H9 (cell line): Measurements from ENCODE around the gene CRIP2. TPM values are rescaled to one million over a fixed set of nuclear protein-coding genes. Genes with fewer than 3 reads are reported as not detected.

Experiments used
- DNase-seq: peaks from one replicate; pipeline ENCODE4 v3.0.0-alpha.2; 2017
- H2AFZ ChIP-seq: one replicate; pipeline ENCODE4 v1.6.1; 2013; ENCODE audit warnings: mild to moderate bottlenecking, low read length, control low read depth, moderate library complexity
- H2AK5ac ChIP-seq: 2 replicates; pipeline ENCODE4 v1.6.1; 2013; ENCODE audit warnings: low read length, control low read depth, mixed read lengths; ENCODE audit not compliant: insufficient read length
- H2BK120ac ChIP-seq: one replicate; pipeline ENCODE4 v1.6.1; 2013; ENCODE audit warnings: low read depth, mild to moderate bottlenecking, low read length, control low read depth, inconsistent platforms; ENCODE audit not compliant: poor library complexity, severe bottlenecking
- H2BK12ac ChIP-seq: 2 replicates; pipeline ENCODE4 v1.6.1; 2013; ENCODE audit warnings: low read length, control low read depth, mixed read lengths, low read depth; ENCODE audit not compliant: insufficient read length
- H2BK15ac ChIP-seq: 2 replicates; pipeline ENCODE4 v1.6.1; 2013; ENCODE audit warnings: low read depth, low read length, control low read depth
- H2BK20ac ChIP-seq: one replicate; pipeline ENCODE4 v1.6.1; 2013; ENCODE audit warnings: low read depth, mild to moderate bottlenecking, low read length, control low read depth, inconsistent platforms; ENCODE audit not compliant: poor library complexity, severe bottlenecking
- H2BK5ac ChIP-seq: 2 replicates; pipeline ENCODE4 v1.6.1; 2013; ENCODE audit warnings: low read length, control low read depth, mixed read lengths; ENCODE audit not compliant: insufficient read length
- H3K14ac ChIP-seq: 2 replicates; pipeline ENCODE4 v1.6.1; 2013; ENCODE audit warnings: low read length, control low read depth; ENCODE audit not compliant: insufficient read depth
- H3K18ac ChIP-seq: 2 replicates; pipeline ENCODE4 v1.6.1; 2013; ENCODE audit warnings: low read depth, mild to moderate bottlenecking, mixed read lengths, low read length, control low read depth; ENCODE audit not compliant: insufficient read length
- H3K23ac ChIP-seq: 2 replicates; pipeline ENCODE4 v1.6.1; 2013; ENCODE audit warnings: low read length, control low read depth, mixed read lengths, low read depth; ENCODE audit not compliant: insufficient read length
- H3K23me2 ChIP-seq: 2 replicates; pipeline ENCODE4 v1.6.1; 2013; ENCODE audit warnings: low read depth, mild to moderate bottlenecking, mixed read lengths, low read length, control low read depth; ENCODE audit not compliant: insufficient read length, poor library complexity, severe bottlenecking
- H3K27ac ChIP-seq: 2 replicates; pipeline ENCODE4 v1.5.1; 2013; ENCODE audit warnings: low read length, control low read depth, mixed read lengths, low read depth; ENCODE audit not compliant: insufficient read length
- H3K27me3 ChIP-seq: 2 replicates; pipeline ENCODE4 v1.6.1; 2013; ENCODE audit warnings: low read length, control low read depth, inconsistent platforms; ENCODE audit not compliant: insufficient read depth
- H3K4ac ChIP-seq: 2 replicates; pipeline ENCODE4 v1.6.1; 2013; ENCODE audit warnings: low read depth, mild to moderate bottlenecking, control low read depth, inconsistent platforms, low read length, moderate library complexity
- H3K4me1 ChIP-seq: 2 replicates; pipeline ENCODE4 v1.6.1; 2013; ENCODE audit warnings: low read length, control low read depth, inconsistent platforms; ENCODE audit not compliant: insufficient read depth
- H3K4me2 ChIP-seq: 2 replicates; pipeline ENCODE4 v1.6.1; 2013; ENCODE audit warnings: low read length, control low read depth, mixed read lengths; ENCODE audit not compliant: insufficient read length, insufficient read depth
- H3K56ac ChIP-seq: 2 replicates; pipeline ENCODE4 v1.6.1; 2013; ENCODE audit warnings: low read depth, mild to moderate bottlenecking, mixed read lengths, low read length, control low read depth; ENCODE audit not compliant: insufficient read length
- H3K79me1 ChIP-seq: 2 replicates; pipeline ENCODE4 v1.6.1; 2013; ENCODE audit warnings: low read depth, mild to moderate bottlenecking, moderate library complexity, low read length, control low read depth, inconsistent platforms; ENCODE audit not compliant: insufficient read depth, poor library complexity, severe bottlenecking
- H3K79me2 ChIP-seq: 2 replicates; pipeline ENCODE4 v1.6.1; 2013; ENCODE audit warnings: low read length, control low read depth, inconsistent platforms; ENCODE audit not compliant: insufficient read depth
- H3K9ac ChIP-seq: 2 replicates; pipeline ENCODE4 v1.6.1; 2013; ENCODE audit warnings: low read length, control low read depth, mixed read lengths; ENCODE audit not compliant: insufficient read length; ENCODE audit errors: extremely low read depth
- H3K9me3 ChIP-seq: one replicate; pipeline ENCODE4 v1.6.1; 2013; ENCODE audit warnings: low read depth, low read length, inconsistent platforms; ENCODE audit not compliant: control insufficient read depth
- H3T11ph ChIP-seq: one replicate; pipeline ENCODE4 v1.6.1; 2013; ENCODE audit warnings: mild to moderate bottlenecking, low read length, control low read depth, inconsistent platforms
- H4K20me1 ChIP-seq: one replicate; pipeline ENCODE4 v1.6.1; 2013; ENCODE audit not compliant: control insufficient read depth, insufficient read length, insufficient read depth
- H4K5ac ChIP-seq: 2 replicates; pipeline ENCODE4 v1.6.1; 2013; ENCODE audit warnings: low read depth, mild to moderate bottlenecking, mixed read lengths, low read length, control low read depth; ENCODE audit not compliant: insufficient read length
- H4K8ac ChIP-seq: replicated peaks from 2 replicates; pipeline ENCODE4 v1.6.1; 2013; ENCODE audit warnings: low read length, control low read depth, mixed read lengths, low read depth; ENCODE audit not compliant: insufficient read length
- H4K91ac ChIP-seq: 2 replicates; pipeline ENCODE4 v1.6.1; 2013; ENCODE audit warnings: low read depth, mild to moderate bottlenecking, moderate library complexity, mixed read lengths, low read length, control low read depth; ENCODE audit not compliant: insufficient read length
- H3K27ac Mint-ChIP-seq, 3 experiments: 2 replicates in 2 of 3; 3 replicates in 1 of 3; pipeline ENCODE4 v1.8.0; 2020 to 2021; ENCODE audit warnings: mixed read lengths in 3 of 3, mild to moderate bottlenecking in 1 of 3, moderate library complexity in 1 of 3
- H3K27me3 Mint-ChIP-seq: 2 replicates; pipeline ENCODE4 v1.8.0; 2021; ENCODE audit warnings: low read depth, mild to moderate bottlenecking, moderate library complexity, mixed read lengths
- H3K36me3 Mint-ChIP-seq, 3 experiments: 2 replicates in 2 of 3; 3 replicates in 1 of 3; pipeline ENCODE4 v1.8.0; 2020 to 2021; ENCODE audit warnings: low read depth in 3 of 3, mixed read lengths in 3 of 3; ENCODE audit not compliant: insufficient read depth in 1 of 3
- H3K4me1 Mint-ChIP-seq, 2 experiments: 2 replicates each; pipeline ENCODE4 v1.8.0; 2020; ENCODE audit warnings: mixed read lengths in 2 of 2
- H3K4me3 Mint-ChIP-seq, 2 experiments: 2 replicates in 1 of 2; 3 replicates in 1 of 2; pipeline ENCODE4 v1.8.0; 2020 to 2021; ENCODE audit warnings: mild to moderate bottlenecking in 2 of 2, mixed read lengths in 2 of 2, moderate library complexity in 1 of 2
- H3K9me3 Mint-ChIP-seq, 2 experiments: 2 replicates in 1 of 2; 3 replicates in 1 of 2; pipeline ENCODE4 v1.8.0; 2020; ENCODE audit warnings: mild to moderate bottlenecking in 2 of 2, mixed read lengths in 2 of 2, moderate library complexity in 1 of 2
- CTCF ChIP-seq: fragments of 200-600 bp; sonication (generic); conservative IDR thresholded peaks from 3 replicates; pipeline ENCODE4 v1.8.0; 2021; ENCODE audit warnings: antibody characterized with exemption, mild to moderate bottlenecking
- WGBS: extraction: QIAGEN DNeasy Blood & Tissue Kit; methylation state at CpG from one replicate; pipeline ENCODE4 v1.1.7; 2013; ENCODE audit warnings: missing lambda C conversion rate, low lambda C conversion rate, mixed read lengths; ENCODE audit not compliant: insufficient read length; ENCODE audit errors: extremely low coverage; 5-methylcytosine and 5-hydroxymethylcytosine counted together
- total RNA-seq: library from RNA; stranded (reverse); gene quantifications from 2 replicates; pipeline ENCODE4 v1.2.1, GENCODE V29; 2021

CRIP2 gene
- total RNA-seq, 1 experiment from 2014 or later, result 5.7 TPM

- Histone ChIP-seq H3K23me2 (peaks cover 4% of the 10 kb centered on the region), H3K4me2 (peak overlapping the region; percentile 39), H4K91ac (peak overlapping the region; percentile 90), H3K27ac (no peak overlapping the region), H3K4me1 (no peaks in the 10 kb centered on the region; the same call in 1 of the 2 replicates), H4K20me1 (no peaks in the 10 kb centered on the region), H2BK120ac (peak overlapping the region; percentile 83), H2AK5ac (no peak overlapping the region), H3K9me3 (no peaks in the 10 kb centered on the region), H2BK12ac (peak overlapping the region; percentile 63), H3K4ac (peak overlapping the region; percentile 30), H3K79me1 (no peaks in the 10 kb centered on the region), H2AFZ (no peak overlapping the region), H3K23ac (no peak overlapping the region), H3K27me3 (peaks cover 32% of the 10 kb centered on the region), H3K9ac (peak overlapping the region; percentile 1), H3K79me2 (no peaks in the 10 kb centered on the region), H4K5ac (peak overlapping the region; percentile 31), H3T11ph (no peak overlapping the region), H2BK20ac (no peak overlapping the region), H4K8ac (no peak overlapping the region), H2BK5ac (no peak overlapping the region), H3K56ac (no peak overlapping the region), H3K18ac (peak overlapping the region; percentile 98), H3K14ac (peak overlapping the region; percentile 98), H2BK15ac (peak overlapping the region; percentile 0; the same call in 1 of the 2 replicates)
- Mint-ChIP-seq H3K36me3 (no peaks in the 10 kb centered on the region), H3K4me1 (peaks cover 11 to 33% of the 10 kb centered on the region in 2 experiments), H3K9me3 (peaks cover 0 to 3% of the 10 kb centered on the region in 2 experiments; a peak in 1 of 5 replicates), H3K27me3 (peaks cover 86% of the 10 kb centered on the region), H3K27ac (peak overlapping the region in 2 of 3 experiments; percentile 44 to 91; a peak in 3 of 7 replicates), H3K4me3 (peak overlapping the region; percentile 29 to 74; a peak in 4 of 5 replicates)
- no CpG with 5 or more reads among the region's 35 CpGs for WGBS
- TF ChIP-seq CTCF, result peak; percentile 100
- peak; percentile 94 for DNase-seq
These were observed 6.5 kb downstream of the CRIP2 start for GRCh38 chr14:105480807-105481801.
